MG63 (cell line): ENCODE measurements around the gene WIPF3. TPM values are rescaled to one million over a fixed set of nuclear protein-coding genes. Genes with fewer than 3 reads are reported as not detected.

Source experiments
- DNase-seq: peaks from one replicate; pipeline ENCODE4 v3.0.0-alpha.2; 2020
- H3K27me3 ChIP-seq: fragments of 250-450 bp; sonication (Bioruptor Pico); 2 replicates; pipeline ENCODE4 v1.5.1; 2020; ENCODE audit warnings: mild to moderate bottlenecking, moderate library complexity
- H3K36me3 ChIP-seq: fragments of 250-450 bp; sonication (Bioruptor Pico); 2 replicates; pipeline ENCODE4 v1.5.1; 2020; ENCODE audit warnings: mild to moderate bottlenecking, moderate library complexity
- H3K4me3 ChIP-seq: fragments of 250-450 bp; sonication (Bioruptor Pico); 2 replicates; pipeline ENCODE4 v1.5.1; 2020; ENCODE audit warnings: mild to moderate bottlenecking, moderate library complexity
- H3K9me3 ChIP-seq: fragments of 250-450 bp; sonication (Bioruptor Pico); 2 replicates; pipeline ENCODE4 v1.5.1; 2020; ENCODE audit warnings: mild to moderate bottlenecking, moderate library complexity
- total RNA-seq: library from RNA; depleted of rRNA; stranded (reverse); fragments of >200 nt; shearing (Covaris generic); gene quantifications from 2 replicates; pipeline ENCODE4 v1.2.3, GENCODE V29; 2014; ENCODE audit warnings: low replicate concordance

The WIPF3 gene
- total RNA-seq, 1 experiment from 2014 or later = not detected

GRCh38 chr7:29858191-29858951, 52.1 kb downstream of the WIPF3 start:
- no peak overlapping the region for H3K4me3 ChIP-seq
- H3K27me3 ChIP-seq = no peaks in the 10 kb centered on the region
- no peak for DNase-seq
- H3K36me3 ChIP-seq = no peaks in the 10 kb centered on the region
- H3K9me3 ChIP-seq = no peaks in the 10 kb centered on the region

- Histone ChIP-seq H3K36me3 (no peaks in the 10 kb centered on the region), H3K27me3 (no peaks in the 10 kb centered on the region), H3K4me3 (no peak overlapping the region), H3K9me3 (no peaks in the 10 kb centered on the region)
- DNase-seq = no peak
These were observed 52.8 kb downstream of the WIPF3 start for GRCh38 chr7:29859104-29859503.

DNA sequence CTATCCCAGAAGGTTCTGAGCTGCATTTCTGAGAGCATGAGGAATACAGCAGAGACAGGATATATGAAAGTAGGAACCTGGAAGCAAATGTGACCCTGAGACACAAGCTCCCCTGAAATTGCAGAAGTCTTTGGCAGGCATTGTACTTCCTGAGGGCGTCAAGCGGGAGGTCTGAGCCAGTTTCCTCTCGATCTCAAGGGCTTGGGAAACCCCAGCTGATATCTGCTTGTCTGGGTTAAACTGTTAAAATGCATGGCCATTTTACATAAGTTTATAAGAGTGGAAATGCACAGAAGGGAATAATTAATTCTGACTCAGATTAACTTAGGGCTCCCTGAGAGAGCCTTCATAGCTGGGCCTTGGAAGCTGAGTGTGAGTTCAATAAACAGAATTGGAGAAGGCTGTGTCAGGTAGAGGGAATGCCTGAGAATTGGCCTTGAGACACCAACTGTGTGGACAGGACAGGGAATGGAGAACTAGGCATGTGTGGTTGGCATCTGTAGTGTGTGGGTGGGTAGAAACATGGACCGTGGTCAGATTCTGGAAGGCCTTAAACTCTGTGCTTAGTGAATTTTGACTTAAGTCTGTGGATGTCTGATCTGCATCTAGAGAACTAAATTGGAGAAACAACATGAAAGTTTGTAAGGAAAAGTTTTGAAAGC, 53.3 kb downstream of the WIPF3 start:
- H3K4me3 ChIP-seq = no peak overlapping the region
- H3K36me3 ChIP-seq = no peaks in the 10 kb centered on the region
- H3K27me3 ChIP-seq = no peaks in the 10 kb centered on the region
- no peaks in the 10 kb centered on the region for H3K9me3 ChIP-seq
- no peak for DNase-seq

GRCh38 chr7:29860186-29860585, 53.9 kb downstream of the WIPF3 start:
- DNase-seq = no peak
- H3K36me3 ChIP-seq = no peaks in the 10 kb centered on the region
- H3K27me3 ChIP-seq = no peaks in the 10 kb centered on the region
- no peak overlapping the region for H3K4me3 ChIP-seq
- H3K9me3 ChIP-seq = no peaks in the 10 kb centered on the region

GRCh38 chr7:29861884-29862283, 55.6 kb downstream of the WIPF3 start:
- Histone ChIP-seq H3K9me3 (no peaks in the 10 kb centered on the region), H3K36me3 (no peaks in the 10 kb centered on the region), H3K27me3 (no peaks in the 10 kb centered on the region), H3K4me3 (no peak overlapping the region)
- no peak for DNase-seq

DNA sequence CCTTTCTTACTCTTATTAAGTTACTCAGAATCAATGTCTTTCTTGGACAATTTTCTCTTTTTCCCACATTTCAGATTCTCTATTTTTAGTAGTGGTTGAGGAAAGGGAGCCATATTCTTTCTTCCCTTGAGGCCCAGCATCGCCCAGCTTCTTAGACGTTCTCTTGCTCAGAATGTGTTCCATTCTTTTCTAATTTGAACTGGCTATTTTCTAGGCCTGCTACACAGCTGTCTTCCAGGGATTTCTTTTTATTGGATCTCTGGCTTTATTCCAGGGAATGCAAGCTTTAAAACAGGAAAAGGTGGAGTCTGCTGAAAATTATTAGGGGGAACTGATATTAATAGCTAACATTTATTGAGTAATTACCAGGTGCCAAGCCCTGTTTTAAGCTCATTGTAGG, 58.3 kb downstream of the WIPF3 start:
- no peak for DNase-seq
- Histone ChIP-seq H3K9me3 (no peaks in the 10 kb centered on the region), H3K4me3 (no peak overlapping the region), H3K36me3 (no peaks in the 10 kb centered on the region), H3K27me3 (no peaks in the 10 kb centered on the region)

- H3K4me3 ChIP-seq = no peak overlapping the region
- H3K36me3 ChIP-seq = no peaks in the 10 kb centered on the region
- DNase-seq = peak; percentile 55
- no peaks in the 10 kb centered on the region for H3K27me3 ChIP-seq
- no peaks in the 10 kb centered on the region for H3K9me3 ChIP-seq
These were observed 59.2 kb downstream of the WIPF3 start for GRCh38 chr7:29865526-29865925.

GRCh38 chr7:29866490-29866930, 60.2 kb downstream of the WIPF3 start:
- peak; percentile 82 for DNase-seq
- Histone ChIP-seq H3K27me3 (no peaks in the 10 kb centered on the region), H3K4me3 (no peak overlapping the region), H3K9me3 (no peaks in the 10 kb centered on the region), H3K36me3 (no peaks in the 10 kb centered on the region)

- DNase-seq = no peak
- H3K27me3 ChIP-seq = no peaks in the 10 kb centered on the region; the same call in 1 of the 2 replicates
- no peaks in the 10 kb centered on the region for H3K36me3 ChIP-seq
- H3K9me3 ChIP-seq = no peaks in the 10 kb centered on the region
- no peak overlapping the region for H3K4me3 ChIP-seq
These were observed 65.6 kb downstream of the WIPF3 start for GRCh38 chr7:29871787-29872398.

- Histone ChIP-seq H3K9me3 (no peaks in the 10 kb centered on the region), H3K27me3 (no peaks in the 10 kb centered on the region; the same call in 1 of the 2 replicates), H3K36me3 (no peaks in the 10 kb centered on the region), H3K4me3 (no peak overlapping the region)
- no peak for DNase-seq
These were observed 67.5 kb downstream of the WIPF3 start for GRCh38 chr7:29873644-29874294.

DNA sequence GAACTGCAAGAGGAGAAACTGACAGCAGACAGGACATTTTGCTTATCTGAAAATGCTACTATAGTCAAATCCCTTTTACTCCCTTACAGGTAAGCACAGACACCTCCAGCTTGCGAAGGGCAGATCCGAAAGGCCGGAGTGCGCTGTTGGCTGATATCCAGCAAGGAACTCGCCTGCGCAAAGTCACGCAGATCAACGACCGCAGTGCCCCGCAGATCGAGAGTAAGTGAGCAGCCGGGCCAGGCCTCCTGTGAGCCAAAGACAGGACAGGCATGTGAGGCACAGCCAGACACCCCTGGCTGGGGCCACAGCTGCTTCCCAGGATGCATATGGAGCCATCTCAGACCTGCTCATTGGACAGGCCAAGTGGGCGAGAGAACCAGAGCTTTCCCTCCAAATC, 69.4 kb downstream of the WIPF3 start:
- DNase-seq = no peak
- H3K4me3 ChIP-seq = no peak overlapping the region
- H3K36me3 ChIP-seq = no peaks in the 10 kb centered on the region
- H3K27me3 ChIP-seq = no peaks in the 10 kb centered on the region; the same call in 1 of the 2 replicates
- H3K9me3 ChIP-seq = no peaks in the 10 kb centered on the region

- Histone ChIP-seq H3K9me3 (no peaks in the 10 kb centered on the region), H3K4me3 (no peak overlapping the region), H3K27me3 (no peaks in the 10 kb centered on the region), H3K36me3 (no peaks in the 10 kb centered on the region)
- DNase-seq = no peak
These were observed 70.9 kb downstream of the WIPF3 start for GRCh38 chr7:29877196-29877595.

GRCh38 chr7:29878081-29878688, 71.9 kb downstream of the WIPF3 start:
- DNase-seq = no peak
- Histone ChIP-seq H3K27me3 (no peaks in the 10 kb centered on the region), H3K36me3 (no peaks in the 10 kb centered on the region), H3K4me3 (no peak overlapping the region), H3K9me3 (no peaks in the 10 kb centered on the region)

DNA sequence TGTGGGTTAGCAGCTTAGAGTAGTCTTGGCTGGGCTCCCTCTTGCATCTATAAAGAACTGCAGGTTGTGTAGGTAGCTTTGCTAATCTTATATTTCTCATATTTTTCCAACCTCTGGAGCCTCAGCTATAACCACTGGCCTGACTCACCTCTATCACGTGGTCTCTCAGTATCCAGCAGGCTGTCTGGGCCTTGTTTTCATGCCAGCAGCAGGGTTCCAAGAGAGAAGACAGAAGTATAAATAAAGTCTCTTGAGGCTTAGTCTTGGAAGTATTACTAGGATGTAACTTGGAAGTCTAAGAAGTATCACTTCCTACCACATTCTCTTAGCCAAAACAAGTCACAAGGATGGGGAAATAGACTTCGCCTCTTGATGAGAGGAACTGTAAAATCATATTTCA, 73.3 kb downstream of the WIPF3 start:
- no peak overlapping the region for H3K4me3 ChIP-seq
- H3K9me3 ChIP-seq = no peaks in the 10 kb centered on the region
- no peaks in the 10 kb centered on the region for H3K36me3 ChIP-seq
- H3K27me3 ChIP-seq = no peaks in the 10 kb centered on the region
- DNase-seq = peak; percentile 65

DNA sequence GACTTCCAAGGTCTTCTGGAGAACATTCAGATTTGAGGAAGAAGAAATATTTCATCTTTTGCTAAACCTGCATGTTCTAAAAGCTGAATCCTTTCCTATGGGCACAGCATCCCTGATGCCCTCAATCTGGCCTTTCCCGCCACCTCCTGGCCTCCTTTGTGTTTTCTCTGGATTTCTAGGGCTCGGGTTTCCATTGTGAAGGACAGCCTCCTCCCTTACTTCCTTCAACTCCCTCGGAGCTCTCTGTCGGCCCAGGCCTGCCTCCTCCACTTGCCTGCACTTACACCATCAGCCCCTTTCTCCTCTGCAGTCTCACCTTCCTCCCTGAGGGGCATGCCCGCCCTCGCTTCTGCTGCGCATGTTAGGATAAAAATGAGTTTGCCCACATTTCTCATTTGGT, 75.4 kb downstream of the WIPF3 start:
- Histone ChIP-seq H3K36me3 (no peaks in the 10 kb centered on the region), H3K4me3 (no peak overlapping the region), H3K9me3 (no peaks in the 10 kb centered on the region), H3K27me3 (no peaks in the 10 kb centered on the region)
- DNase-seq = no peak

GRCh38 chr7:29882481-29882880, 76.2 kb downstream of the WIPF3 start:
- no peaks in the 10 kb centered on the region for H3K9me3 ChIP-seq
- H3K36me3 ChIP-seq = no peaks in the 10 kb centered on the region
- no peak for DNase-seq
- no peak overlapping the region for H3K4me3 ChIP-seq
- H3K27me3 ChIP-seq = no peaks in the 10 kb centered on the region
